Measurements from ENCODE around the gene AJUBA.
A peak's percentile ranks its signal among the peaks of the same experiment; 100 is the strongest.
"Not testable (repeated sequence)": the region's sequence is repeated elsewhere in the genome, so short reads cannot be mapped to it uniquely, and the experiment has no call there.

The AJUBA gene

GRCh38 chr14:23006188-23006534 is 23.8 kb upstream of the AJUBA start:
- no peak for DNase-seq

GRCh38 chr14:23005451-23006187 is 23.3 kb upstream of the AJUBA start:
- no peak for DNase-seq

GRCh38 chr14:23004274-23004673 is 21.9 kb upstream of the AJUBA start:
- DNase-seq, result not testable (repeated sequence)

GRCh38 chr14:23002592-23002991 is 20.2 kb upstream of the AJUBA start:
- DNase-seq, result no peak

- DNase-seq, result no peak
These were observed 18.5 kb upstream of the AJUBA start for GRCh38 chr14:23000860-23001259.

- DNase-seq, result no peak
These were observed 16.1 kb upstream of the AJUBA start for GRCh38 chr14:22998329-22999012.

- no peak for DNase-seq
These were observed 15.4 kb upstream of the AJUBA start for GRCh38 chr14:22997676-22998323.

GRCh38 chr14:22996768-22997654 is 14.7 kb upstream of the AJUBA start:
- DNase-seq, result no peak

- no peak for DNase-seq
These were observed 13.7 kb upstream of the AJUBA start for GRCh38 chr14:22995889-22996625.

GRCh38 chr14:22994762-22995275 is 12.5 kb upstream of the AJUBA start:
- DNase-seq, result peak in 1 of 5 experiments; percentile 46

GRCh38 chr14:22993517-22993916 is 11.2 kb upstream of the AJUBA start:
- no peak for DNase-seq

GRCh38 chr14:22991852-22992251 is 9.5 kb upstream of the AJUBA start:
- DNase-seq, result no peak

- DNase-seq, result no peak
These were observed 4.9 kb upstream of the AJUBA start for GRCh38 chr14:22987291-22987690.

- DNase-seq, result peak; percentile 57 to 83 (median 79)
These were observed 4.2 kb upstream of the AJUBA start for GRCh38 chr14:22986508-22987054.

- DNase-seq, result no peak
These were observed 3.6 kb upstream of the AJUBA start for GRCh38 chr14:22985894-22986507.

- DNase-seq, result no peak
These were observed 2.8 kb upstream of the AJUBA start for GRCh38 chr14:22984959-22985658.

- DNase-seq, result no peak
These were observed 375 bp downstream of the AJUBA start for GRCh38 chr14:22981876-22982476.

- DNase-seq, result peak in 1 of 5 experiments; percentile 18
These were observed 1.1 kb downstream of the AJUBA start for GRCh38 chr14:22981090-22981875.

GRCh38 chr14:22980672-22981089 is 1.7 kb downstream of the AJUBA start:
- DNase-seq, result peak in 2 of 5 experiments; percentile 14 to 22
